Effector CD8-positive, alpha-beta T cell (primary cell): ENCODE results near the gene FAM167B.
"Not testable (repeated sequence)": the region's sequence is repeated elsewhere in the genome, so short reads cannot be mapped to it uniquely, and the experiment has no call there.

Experiments
- DNase-seq: peaks from one replicate; lab custom pipeline; 2025; lab: John Stamatoyannopoulos, UW

Gene FAM167B

DNA sequence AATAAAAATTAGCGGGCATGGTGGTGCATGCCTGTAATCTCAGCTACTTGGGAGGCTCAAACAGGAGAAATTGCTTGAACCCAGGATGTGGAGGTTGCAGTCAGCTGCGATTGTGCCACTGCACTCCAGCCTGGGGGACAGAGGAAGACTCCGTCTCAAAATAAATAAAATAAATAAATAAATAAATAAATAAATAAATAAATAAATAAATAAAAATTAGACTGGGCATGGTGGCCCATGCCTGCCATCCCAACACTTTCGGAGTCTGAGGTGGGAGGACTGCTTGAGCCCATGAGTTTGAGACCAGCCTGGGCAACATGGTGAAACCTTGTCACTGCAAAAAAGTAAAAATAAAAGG, 16.2 kb downstream of the FAM167B start:
- not testable (repeated sequence) for DNase-seq

GRCh38 chr1:32263744-32264143, 16.7 kb downstream of the FAM167B start:
- DNase-seq: no peak

- DNase-seq: no peak
These were observed 18.8 kb downstream of the FAM167B start for GRCh38 chr1:32265846-32266245.

DNA sequence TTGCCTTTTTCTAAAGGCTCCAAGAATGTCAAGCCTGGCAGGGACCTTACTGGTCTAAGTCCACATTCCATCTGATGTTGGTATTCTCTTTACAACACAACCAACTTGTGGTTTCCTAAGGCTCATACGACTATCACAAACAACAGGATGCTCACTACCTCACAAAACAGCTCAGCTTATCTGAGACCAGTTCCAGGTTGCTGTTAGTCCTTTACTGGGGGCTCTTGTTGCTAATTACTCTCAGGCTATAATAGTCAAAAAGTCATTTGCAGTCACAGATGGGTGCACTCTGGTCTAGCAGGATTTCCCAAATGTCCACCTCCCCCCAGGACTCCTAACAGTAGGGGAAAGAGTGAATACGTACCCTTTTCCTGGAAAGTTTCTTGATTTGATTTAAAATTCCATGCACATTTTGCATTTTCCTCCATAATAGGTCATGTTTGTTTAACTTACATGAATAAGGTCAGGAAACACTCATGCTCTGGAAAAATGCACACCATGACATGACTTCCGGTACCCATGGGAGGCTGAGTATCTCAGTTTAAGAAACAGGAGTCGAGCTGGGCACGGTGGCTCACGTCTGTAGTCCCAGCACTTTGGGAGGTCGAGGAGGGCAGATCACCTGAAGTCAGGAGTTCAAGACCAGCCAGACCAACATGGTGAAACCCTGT, 20.0 kb downstream of the FAM167B start:
- no peak for DNase-seq

- DNase-seq: no peak
These were observed 22.7 kb downstream of the FAM167B start for GRCh38 chr1:32269744-32270143.

DNA sequence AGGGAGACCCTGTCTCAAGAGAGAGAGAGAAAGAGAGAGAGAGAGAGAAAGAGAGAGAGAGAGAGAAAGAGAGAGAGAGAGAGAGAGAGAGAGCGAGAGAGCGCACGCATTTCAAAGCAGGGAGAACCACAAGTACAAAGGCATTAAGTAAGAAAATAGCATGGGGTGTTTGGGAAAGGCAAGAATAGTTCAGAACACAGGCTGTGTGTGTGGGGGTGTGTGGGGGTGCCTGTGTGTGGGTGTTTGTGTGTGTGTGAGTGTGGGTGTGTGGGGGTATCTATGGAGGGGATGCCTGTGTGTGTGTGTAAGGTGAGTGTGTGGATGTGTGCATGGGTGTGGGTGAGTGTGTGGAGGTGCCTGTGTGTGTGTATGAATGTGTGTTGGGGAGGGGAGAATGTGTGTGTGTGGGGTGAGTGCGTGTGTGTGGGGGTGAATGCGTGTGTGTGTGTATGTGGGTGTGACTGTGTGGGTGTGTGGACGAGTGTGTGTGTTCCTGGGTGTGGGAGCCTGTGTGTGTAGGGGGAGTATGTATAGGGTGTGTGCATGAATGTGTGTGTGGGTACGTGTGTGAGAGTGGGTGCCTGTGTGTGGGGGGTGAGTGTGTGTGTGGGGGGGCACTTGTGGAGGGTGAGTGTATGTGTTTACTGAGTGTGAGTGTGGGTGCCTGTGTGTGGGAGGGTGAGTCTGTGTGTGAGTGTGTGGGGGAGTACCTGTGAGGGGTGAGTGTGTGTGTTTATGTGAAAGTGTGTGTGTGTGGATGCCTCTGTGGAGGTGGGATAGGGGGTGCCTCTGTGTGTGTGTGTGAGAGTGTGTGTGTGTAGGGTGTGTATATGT, 25.8 kb downstream of the FAM167B start:
- no peak for DNase-seq

- DNase-seq: peak; percentile 75
These were observed 26.6 kb downstream of the FAM167B start for GRCh38 chr1:32273391-32274208.

- no peak for DNase-seq
These were observed 27.8 kb downstream of the FAM167B start for GRCh38 chr1:32274646-32275340.

DNA sequence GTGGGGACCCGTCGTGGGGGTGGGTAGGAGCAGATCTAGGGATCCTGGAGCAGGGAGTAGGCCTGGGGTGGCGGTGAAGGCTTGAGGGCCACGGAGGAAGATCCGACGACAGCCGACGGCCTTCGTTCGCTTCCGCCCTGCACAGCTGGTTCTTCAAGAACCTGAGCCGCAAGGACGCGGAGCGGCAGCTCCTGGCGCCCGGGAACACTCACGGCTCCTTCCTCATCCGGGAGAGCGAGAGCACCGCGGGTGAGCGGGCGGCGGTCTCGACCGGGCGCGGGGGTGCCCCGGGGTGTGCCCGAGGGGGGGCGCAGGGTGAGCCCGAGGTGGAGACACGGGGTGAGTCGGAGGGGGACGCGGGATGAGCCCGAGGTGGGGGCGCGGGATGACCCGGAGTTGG, 28.4 kb downstream of the FAM167B start:
- DNase-seq: no peak

DNA sequence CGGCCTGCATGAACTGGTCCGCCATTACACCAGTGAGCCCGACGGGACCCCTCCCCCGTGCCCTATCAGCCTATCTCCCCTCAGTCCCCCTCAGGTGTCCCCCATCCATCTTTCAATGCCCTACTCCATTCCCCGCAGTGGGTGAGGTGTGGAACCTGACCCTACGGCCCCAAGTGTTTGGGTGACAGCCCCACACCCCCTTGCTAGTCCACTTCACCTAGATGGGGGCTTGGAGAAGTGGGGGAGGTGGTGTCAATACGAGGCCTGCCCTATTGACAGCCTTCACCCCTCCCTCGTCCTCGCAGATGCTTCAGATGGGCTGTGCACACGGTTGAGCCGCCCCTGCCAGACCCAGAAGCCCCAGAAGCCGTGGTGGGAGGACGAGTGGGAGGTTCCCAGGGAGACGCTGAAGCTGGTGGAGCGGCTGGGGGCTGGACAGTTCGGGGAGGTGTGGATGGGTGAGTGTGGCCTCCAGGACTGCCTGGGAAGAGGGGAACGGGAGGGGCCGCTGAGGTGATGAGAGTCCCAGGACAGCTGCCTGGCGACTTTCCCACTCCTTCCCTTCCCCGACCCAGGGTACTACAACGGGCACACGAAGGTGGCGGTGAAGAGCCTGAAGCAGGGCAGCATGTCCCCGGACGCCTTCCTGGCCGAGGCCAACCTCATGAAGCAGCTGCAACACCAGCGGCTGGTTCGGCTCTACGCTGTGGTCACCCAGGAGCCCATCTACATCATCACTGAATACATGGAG, 29.2 kb downstream of the FAM167B start:
- no peak for DNase-seq

DNA sequence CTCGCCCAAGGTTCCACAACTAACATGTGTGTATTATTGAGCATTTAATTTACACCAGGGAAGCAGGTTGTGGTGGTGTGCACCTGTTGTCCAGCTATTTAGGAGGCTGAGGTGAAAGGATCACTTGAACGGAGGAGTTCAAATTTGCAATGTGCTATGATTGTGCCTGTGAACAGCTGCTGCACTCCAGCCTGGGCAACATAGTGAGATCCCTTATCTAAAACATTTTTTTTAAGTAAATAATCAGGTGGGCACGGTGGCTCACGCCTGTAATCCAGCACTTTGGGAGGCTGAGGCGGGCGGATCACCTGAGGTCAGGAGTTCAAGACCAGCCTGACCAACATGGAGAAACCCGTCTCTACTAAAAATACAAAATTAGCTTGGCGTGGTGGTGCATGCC, 37.8 kb downstream of the FAM167B start:
- not testable (repeated sequence) for DNase-seq

DNA sequence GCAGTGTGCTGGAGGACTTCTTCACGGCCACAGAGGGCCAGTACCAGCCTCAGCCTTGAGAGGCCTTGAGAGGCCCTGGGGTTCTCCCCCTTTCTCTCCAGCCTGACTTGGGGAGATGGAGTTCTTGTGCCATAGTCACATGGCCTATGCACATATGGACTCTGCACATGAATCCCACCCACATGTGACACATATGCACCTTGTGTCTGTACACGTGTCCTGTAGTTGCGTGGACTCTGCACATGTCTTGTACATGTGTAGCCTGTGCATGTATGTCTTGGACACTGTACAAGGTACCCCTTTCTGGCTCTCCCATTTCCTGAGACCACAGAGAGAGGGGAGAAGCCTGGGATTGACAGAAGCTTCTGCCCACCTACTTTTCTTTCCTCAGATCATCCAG, 38.6 kb downstream of the FAM167B start:
- DNase-seq: no peak

- DNase-seq: no peak
These were observed 39.7 kb downstream of the FAM167B start for GRCh38 chr1:32286763-32287162.

GRCh38 chr1:32289256-32289655, 42.2 kb downstream of the FAM167B start:
- DNase-seq: no peak

DNA sequence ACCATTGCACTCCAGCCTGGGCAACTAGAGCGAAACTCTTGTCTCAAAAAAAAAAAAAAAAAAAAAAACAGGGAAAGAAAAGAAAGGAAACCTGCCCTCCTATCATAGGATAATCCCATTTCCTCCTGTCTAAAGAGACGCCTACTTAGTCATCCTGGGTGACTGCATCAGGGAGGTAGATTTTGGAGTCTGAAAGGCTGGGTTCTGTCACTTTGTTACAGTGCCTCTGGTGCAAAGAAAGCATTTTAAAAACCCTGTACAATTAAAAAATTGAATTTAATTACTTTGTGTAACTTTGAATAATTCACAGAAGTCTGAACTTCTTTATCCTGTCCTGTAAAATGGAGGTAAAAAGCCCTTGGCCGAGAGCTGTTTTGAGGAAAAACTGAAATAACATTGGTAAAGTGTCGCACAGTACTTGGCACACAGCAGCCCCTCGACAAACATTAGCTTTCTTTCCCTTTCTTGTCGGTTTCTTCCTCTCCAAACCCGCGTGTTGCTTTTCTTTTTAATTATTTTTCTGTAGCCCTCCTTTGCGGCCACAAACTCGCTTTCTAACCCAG, 44.2 kb downstream of the FAM167B start:
- DNase-seq: no peak

- DNase-seq: peak; percentile 94
These were observed 44.9 kb downstream of the FAM167B start, which contains the start of gene HDAC1 for GRCh38 chr1:32291708-32292538. TSS of gene HDAC1 (plus strand) at chr1:32292083. CDS start at chr1:32292170, 87 bp downstream.

DNA sequence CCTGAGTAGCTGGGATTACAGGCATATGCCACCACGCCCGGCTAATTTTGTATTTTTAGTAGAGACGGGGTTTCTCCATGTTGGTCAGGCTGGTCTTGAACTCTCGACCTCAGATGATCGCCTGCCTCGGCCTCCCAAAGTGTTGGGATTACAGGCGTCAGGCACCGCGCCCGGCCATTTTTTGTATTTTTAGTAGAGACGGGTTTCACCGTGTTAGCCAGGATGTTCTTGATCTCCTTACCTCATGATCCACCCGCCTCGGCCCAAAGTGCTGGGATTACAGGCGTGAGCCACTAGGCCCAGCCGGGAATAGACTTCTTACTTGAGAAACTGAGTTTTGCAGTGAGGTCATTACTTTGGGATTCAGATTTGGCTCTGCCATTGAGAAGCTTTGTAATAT, 51.2 kb downstream of the FAM167B start:
- DNase-seq: not testable (repeated sequence)
